VCaP (cell line): Measurements from ENCODE around the gene DCHS2.
"Not testable (repeated sequence)": the region's sequence is repeated elsewhere in the genome, so short reads cannot be mapped to it uniquely, and the experiment has no call there.

ENCODE experiments used
- H3K27ac ChIP-seq: fragments of 450-650 bp; 2 replicates; pipeline ENCODE4 v1.5.1; 2017
- CTCF ChIP-seq: fragments of 450-650 bp; conservative IDR thresholded peaks from 2 replicates; pipeline ENCODE4 v1.5.1; 2017; ENCODE audit warnings: mild to moderate bottlenecking, moderate library complexity

Gene DCHS2

GRCh38 chr4:154231806-154232478 lies 259.7 kb downstream of the DCHS2 start:
- no peak for TF ChIP-seq CTCF
- H3K27ac ChIP-seq, result no peak overlapping the region

- TF ChIP-seq CTCF, result no peak
Measured at GRCh38 chr4:154230723-154231122, 260.9 kb downstream of the DCHS2 start.

GRCh38 chr4:154230091-154230490 lies 261.5 kb downstream of the DCHS2 start:
- TF ChIP-seq CTCF, result no peak
- no peak overlapping the region for H3K27ac ChIP-seq

More at GRCh38 chr4:154230723-154231122, 260.9 kb downstream of the DCHS2 start:
- no peak overlapping the region for H3K27ac ChIP-seq

- no peak for TF ChIP-seq CTCF
- H3K27ac ChIP-seq, result no peak overlapping the region
Measured at GRCh38 chr4:154222875-154223274, 268.7 kb downstream of the DCHS2 start.

- no peak for TF ChIP-seq CTCF
- no peak overlapping the region for H3K27ac ChIP-seq
Measured at GRCh38 chr4:154218051-154218450, 273.5 kb downstream of the DCHS2 start.

GRCh38 chr4:154217384-154217783 lies 274.2 kb downstream of the DCHS2 start:
- not testable (repeated sequence) for H3K27ac ChIP-seq

- TF ChIP-seq CTCF, result no peak
- H3K27ac ChIP-seq, result no peak overlapping the region
Measured at GRCh38 chr4:154211506-154211905, 280.1 kb downstream of the DCHS2 start.

GRCh38 chr4:154208424-154208823 lies 283.2 kb downstream of the DCHS2 start:
- TF ChIP-seq CTCF, result no peak
- H3K27ac ChIP-seq, result no peak overlapping the region
